ENCODE results near the gene TRAF3.
"Not testable (repeated sequence)": the region's sequence is repeated elsewhere in the genome, so short reads cannot be mapped to it uniquely, and the experiment has no call there.

The TRAF3 gene

GRCh38 chr14:102809870-102810269 is 32.6 kb downstream of the TRAF3 start:
- DNase-seq, result no peak

GRCh38 chr14:102810523-102810922 is 33.3 kb downstream of the TRAF3 start:
- DNase-seq, result no peak

- DNase-seq, result no peak
These were observed 34.2 kb downstream of the TRAF3 start for GRCh38 chr14:102811254-102811963.

- no peak for DNase-seq
These were observed 34.7 kb downstream of the TRAF3 start for GRCh38 chr14:102811971-102812370.

- no peak for DNase-seq
These were observed 36.4 kb downstream of the TRAF3 start for GRCh38 chr14:102813691-102814090.

- DNase-seq, result no peak
These were observed 40.1 kb downstream of the TRAF3 start for GRCh38 chr14:102817318-102817717.

- no peak for DNase-seq
These were observed 41.0 kb downstream of the TRAF3 start for GRCh38 chr14:102817942-102818940.

- peak; percentile 87 for DNase-seq
These were observed 42.0 kb downstream of the TRAF3 start for GRCh38 chr14:102819176-102819628.

GRCh38 chr14:102819747-102820330 is 42.6 kb downstream of the TRAF3 start:
- DNase-seq, result no peak

- no peak for DNase-seq
These were observed 44.0 kb downstream of the TRAF3 start for GRCh38 chr14:102821252-102821651.

- DNase-seq, result peak; percentile 79
These were observed 45.1 kb downstream of the TRAF3 start for GRCh38 chr14:102822311-102822863.

- DNase-seq, result not testable (repeated sequence)
These were observed 45.6 kb downstream of the TRAF3 start for GRCh38 chr14:102822887-102823286.

GRCh38 chr14:102823546-102823945 is 46.3 kb downstream of the TRAF3 start:
- no peak for DNase-seq

- no peak for DNase-seq
These were observed 47.6 kb downstream of the TRAF3 start for GRCh38 chr14:102824832-102825231.

- no peak for DNase-seq
These were observed 48.3 kb downstream of the TRAF3 start for GRCh38 chr14:102825307-102826095.

- no peak for DNase-seq
These were observed 48.9 kb downstream of the TRAF3 start for GRCh38 chr14:102826161-102826560.

GRCh38 chr14:102826751-102827675 is 49.8 kb downstream of the TRAF3 start:
- DNase-seq, result no peak

- DNase-seq, result no peak
These were observed 50.5 kb downstream of the TRAF3 start for GRCh38 chr14:102827716-102828115.

- no peak for DNase-seq
These were observed 50.9 kb downstream of the TRAF3 start for GRCh38 chr14:102828151-102828550.

- DNase-seq, result no peak
These were observed 51.8 kb downstream of the TRAF3 start for GRCh38 chr14:102829016-102829548.

Measured in stimulated activated CD4-positive, alpha-beta T cell treated with anti-CD3 and anti-CD28 coated beads, Interleukin-15, amount 100 ng/mL, for 24 hours (primary cell).